ENCODE measurements around the gene MRPL28.
A peak's percentile ranks its signal among the peaks of the same experiment; 100 is the strongest.
"Not testable (repeated sequence)": the region's sequence is repeated elsewhere in the genome, so short reads cannot be mapped to it uniquely, and the experiment has no call there.

MRPL28 gene

DNA sequence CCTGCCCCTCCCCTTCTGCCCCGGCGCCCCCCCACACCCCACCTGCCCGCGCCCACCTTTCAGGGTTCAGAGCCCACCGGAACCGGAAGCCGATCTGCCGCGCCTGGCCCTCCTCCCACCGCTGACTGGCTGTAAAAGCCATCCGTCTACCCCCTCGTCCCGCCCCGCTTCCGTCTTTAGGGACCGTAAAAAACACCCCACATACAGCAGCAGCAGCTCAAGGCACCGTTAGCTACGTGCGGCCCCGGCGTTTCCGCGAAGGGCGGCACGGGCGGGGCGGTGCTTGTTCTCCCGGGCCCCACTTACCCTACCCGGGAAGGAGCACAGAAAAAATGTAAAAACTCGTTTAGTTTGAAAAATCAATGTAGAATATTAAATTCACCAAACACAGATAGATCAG is at the start of gene MRPL28:
MRPL28 (minus strand) TSS at position 96 of the 400 bp plus-strand sequence. CDS start 320 bp downstream, outside the sequence.
- peak; percentile 95 for DNase-seq

DNA sequence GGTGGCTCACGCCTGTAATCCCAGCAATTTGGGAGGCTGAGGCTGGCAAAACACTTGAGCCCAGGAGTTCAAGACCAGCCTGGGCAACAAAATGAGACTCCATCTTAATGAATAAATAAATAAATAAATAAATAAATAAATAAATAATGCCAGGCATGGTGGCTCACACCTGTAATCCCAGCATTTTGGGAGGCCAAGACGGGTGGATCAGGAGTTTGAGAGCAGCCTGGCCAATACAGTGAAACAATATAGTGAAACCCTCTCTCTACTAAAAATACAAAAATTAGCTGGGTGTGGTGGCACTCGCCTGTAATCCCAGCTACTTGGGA is 44.8 kb upstream of the MRPL28 start:
- not testable (repeated sequence) for DNase-seq

DNA sequence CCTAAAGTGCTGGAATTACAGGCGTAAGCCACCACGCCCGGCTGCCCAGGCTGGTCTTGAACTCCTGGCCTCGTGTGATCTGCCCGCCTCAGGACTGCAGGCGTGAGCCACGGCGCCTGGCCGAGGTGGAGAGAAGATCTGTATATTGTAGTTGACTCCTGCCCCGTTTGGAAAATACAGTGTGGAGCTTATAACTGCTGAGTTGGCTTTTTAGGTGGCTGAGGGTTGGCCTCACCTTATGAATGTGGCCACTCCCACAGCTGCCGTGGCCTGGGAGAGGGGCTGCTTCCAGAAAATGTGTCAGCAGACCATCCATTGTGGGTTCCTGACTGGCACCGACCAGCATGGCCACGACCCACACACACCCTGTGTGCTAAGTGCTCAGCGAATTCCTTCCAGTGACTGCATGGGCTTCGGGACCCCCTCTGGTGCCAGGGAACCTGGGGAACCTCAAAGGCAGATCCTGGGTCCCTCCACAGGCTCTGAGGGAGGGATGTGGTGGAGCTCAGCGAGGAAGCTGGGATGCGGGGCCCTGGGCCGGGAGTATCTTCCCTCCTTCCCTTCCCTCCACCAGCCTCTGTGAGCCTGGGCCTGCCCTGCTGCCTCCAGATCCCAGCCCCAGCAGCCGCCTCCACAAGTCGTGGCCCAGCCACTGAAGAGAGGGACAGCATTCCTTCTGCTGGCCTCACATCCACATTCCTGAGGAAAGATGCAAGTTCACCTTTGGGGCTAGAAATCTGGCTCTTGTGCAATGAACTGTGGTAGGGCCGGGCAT is 44.2 kb upstream of the MRPL28 start:
- no peak for DNase-seq

DNA sequence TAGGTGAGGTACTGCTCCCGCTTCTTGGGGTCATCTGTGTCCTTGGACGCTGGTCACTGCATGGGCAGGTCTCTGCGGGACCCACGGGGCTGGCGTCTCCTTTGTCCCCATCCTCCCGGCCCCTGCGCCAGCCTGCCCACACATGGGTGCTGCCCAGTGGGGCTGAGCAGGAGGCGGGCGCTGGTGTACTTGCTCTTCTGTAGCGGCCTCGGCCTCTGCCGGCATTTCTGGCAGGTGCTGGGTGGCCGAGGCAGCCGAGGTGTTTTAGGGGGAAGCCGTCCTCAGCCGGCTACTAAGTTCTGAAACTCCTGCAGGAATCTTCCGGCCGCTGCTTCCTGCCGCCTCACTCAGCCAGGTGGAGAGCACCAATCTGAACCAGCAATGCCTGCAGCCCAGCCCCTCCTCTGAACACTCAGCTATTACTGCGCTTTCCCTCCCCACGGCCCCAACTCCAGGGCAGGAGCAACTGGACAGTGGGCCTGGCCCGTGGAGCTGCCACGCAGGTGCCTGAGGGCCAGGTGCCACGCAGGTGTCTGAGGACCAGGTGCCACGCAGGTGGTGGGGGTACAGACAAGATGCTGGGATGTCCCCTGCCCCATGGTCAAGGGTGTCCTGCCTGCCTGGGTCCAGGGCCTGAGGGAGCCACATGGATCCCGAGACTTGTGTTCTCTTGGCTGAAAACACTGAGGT is 41.4 kb upstream of the MRPL28 start:
- no peak for DNase-seq

DNA sequence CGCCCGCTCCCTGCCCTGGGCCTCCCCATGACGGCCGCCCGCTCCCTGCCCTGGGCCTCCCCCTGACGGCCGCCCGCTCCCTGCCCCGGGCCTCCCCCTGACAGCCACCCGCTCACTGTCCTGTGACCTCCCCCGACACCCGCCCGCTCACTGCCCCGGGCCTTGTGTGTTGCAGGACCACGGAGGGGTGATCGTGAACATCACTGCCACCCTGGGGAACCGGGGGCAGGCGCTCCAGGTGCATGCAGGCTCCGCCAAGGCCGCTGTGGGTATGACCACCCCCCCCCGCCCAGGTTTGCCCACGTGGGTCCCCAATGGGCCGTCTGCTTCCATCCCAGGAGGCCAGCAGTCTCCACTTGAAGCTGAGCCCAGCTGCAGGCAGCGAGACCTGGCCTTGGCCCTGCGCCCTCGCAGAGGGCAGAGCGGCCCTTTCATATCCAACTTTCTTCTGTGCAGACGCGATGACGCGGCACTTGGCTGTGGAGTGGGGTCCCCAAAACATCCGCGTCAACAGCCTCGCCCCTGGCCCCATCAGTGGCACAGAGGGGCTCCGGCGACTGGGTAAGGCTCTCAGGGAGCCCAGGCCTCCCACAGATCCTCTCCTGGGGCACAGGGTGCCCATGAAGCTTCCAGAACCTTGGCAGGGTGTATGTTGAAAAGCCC is 40.3 kb upstream of the MRPL28 start:
- DNase-seq = no peak

DNA sequence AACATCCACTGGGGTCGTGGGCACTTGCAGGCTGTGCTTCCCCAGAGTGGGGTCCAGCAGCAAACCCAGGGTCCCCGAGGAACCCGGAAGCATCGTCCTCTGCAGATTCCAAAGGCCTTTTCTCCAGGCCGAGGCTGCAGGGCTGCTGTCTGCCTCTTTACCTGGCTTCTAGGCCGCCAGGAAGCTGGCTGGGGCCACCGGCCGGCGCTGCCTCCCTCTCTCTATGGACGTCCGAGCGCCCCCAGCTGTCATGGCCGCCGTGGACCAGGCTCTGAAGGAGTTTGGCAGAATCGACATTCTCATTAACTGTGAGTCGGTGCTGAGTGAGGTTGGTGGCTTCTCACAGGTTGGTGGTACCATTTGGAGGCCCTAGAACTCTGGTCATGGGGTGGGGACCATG is 36.9 kb upstream of the MRPL28 start:
- no peak for DNase-seq

DNA sequence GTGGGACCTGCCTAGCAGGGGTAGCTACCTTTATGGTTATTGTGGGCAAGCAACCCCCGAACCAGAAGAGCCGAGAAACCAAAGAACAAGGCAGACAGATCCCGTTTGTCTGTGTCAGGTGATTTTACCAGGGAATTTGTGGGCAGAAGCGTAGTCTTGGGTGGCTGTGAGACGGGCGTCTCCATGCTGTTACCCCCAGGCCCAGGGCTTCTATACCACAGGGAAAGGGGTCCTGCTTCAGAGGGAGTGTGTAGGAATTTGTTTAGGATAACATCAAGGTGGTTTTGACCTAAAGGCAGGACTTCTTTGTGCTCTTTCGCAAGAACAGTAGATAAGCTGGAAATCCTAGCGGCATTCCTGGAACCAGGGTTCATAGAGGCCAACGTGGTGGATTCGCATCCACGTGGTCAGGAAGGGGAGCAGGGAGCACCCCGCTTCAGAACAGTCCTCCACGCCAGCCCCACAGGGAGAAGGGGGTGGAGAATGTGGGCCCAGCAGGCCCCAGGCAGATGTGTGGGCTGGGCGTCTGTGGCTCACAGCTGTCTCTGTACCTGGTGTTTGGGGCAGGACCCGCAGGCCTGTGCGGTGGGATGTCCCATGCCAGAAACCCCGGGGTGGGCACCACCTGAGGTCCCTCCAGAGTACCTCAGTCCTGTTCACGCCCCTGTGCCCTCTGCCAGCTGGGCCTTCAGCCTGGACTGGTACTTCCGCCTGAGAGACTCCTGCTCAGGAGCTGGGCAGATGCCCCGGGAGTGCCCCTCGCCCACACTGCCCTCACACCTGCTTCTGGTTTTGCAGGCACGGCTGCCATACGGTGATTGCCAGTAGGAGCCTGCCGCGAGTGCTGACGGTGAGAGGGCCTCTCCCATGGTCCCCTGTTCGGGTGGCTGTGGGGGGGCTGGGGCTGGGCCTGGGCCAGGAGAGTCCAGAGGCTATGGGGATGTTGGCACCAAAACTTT is 35.5 kb upstream of the MRPL28 start:
- no peak for DNase-seq

DNA sequence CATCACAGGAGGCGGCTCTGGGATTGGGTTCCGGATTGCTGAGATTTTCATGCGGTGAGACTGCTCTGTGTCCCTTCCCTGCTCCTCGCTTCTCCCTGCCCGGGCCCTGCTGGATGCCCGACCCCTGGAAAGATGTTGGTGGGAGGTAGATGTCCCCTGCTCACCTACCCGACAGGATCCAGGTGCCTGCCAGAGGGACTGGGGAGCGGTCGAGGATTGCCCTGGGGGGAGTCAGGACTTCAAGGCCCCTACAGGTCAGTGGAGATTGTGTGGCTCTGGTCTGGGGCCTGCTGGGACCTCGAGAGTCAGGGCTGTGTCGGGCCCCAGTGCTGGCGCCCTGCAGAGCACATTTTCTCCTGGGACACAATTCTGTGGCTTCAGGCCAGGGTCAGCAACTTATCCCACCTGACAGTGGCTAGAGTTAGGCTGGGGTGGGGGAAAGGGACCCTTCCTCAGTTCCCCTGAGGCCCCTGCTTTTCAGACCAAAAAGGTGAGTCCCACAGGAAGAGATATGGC is 34.7 kb upstream of the MRPL28 start:
- no peak for DNase-seq

DNA sequence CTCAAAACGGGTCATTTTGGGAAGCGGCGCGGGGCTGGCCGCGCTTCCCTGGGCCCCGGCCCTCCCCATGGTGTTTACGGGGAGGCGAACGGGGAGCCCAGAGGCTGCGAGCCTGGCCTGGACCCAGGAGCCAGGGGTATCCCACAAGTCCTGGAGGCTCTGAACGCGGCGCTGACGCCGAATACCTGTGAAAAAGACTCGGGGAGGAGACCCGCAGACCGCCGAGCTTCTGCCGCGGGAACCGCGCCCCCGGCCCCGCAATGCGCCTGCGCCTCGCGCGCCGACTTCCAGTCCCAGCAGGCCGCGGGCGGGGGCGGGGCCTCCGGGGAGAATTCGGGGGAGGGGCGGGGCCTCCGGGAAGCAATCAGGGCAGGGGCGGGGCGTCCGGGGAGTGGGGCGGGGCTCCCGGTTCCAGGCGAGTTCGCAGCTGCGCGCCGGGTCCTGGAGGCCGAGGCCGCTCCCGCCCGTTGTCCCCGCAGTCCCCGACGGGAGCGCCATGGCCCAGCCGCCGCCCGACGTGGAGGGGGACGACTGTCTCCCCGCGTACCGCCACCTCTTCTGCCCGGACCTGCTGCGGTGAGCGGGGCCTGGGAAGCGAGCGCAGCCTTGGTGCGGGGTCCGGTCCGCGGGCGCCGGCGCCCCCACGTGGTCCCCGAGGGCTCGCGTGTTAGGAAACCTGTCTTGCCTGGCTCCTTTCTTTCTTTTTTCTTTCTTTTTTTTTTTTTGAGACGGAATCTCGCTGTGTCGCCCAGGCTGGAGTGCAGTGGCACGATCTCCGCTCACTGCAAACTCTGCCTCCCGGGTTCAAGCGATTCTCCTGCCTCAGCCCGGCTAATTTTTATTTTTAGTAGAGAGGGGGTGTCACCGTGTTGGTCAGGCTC is 31.4 kb upstream of the MRPL28 start, which contains the start of gene DECR2:
DECR2 (plus strand) TSS at position 418 of the 881 bp plus-strand sequence; CDS start at position 497, 79 bp downstream.
- peak; percentile 96 for DNase-seq

DNA sequence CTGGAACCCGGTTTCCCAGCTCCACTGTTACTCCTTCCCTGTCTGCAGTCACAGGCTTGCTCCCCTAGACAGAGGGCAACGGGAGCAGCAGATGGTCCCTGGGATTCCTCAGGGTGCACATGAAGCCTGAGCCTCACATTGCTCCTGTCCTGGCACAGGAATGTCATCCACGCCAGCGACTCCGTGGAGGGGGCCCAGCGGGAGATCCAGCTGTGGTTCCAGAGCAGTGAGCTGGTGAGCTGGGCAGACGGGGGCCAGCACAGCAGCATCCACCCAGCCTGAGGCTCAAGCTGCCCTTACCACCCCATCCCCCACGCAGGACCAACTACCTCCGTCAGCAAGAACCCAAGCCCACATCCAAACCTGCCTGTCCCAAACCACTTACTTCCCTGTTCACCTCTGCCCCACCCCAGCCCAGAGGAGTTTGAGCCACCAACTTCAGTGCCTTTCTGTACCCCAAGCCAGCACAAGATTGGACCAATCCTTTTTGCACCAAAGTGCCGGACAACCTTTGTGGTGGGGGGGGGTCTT is 29.8 kb upstream of the MRPL28 start:
- DNase-seq = no peak

DNA sequence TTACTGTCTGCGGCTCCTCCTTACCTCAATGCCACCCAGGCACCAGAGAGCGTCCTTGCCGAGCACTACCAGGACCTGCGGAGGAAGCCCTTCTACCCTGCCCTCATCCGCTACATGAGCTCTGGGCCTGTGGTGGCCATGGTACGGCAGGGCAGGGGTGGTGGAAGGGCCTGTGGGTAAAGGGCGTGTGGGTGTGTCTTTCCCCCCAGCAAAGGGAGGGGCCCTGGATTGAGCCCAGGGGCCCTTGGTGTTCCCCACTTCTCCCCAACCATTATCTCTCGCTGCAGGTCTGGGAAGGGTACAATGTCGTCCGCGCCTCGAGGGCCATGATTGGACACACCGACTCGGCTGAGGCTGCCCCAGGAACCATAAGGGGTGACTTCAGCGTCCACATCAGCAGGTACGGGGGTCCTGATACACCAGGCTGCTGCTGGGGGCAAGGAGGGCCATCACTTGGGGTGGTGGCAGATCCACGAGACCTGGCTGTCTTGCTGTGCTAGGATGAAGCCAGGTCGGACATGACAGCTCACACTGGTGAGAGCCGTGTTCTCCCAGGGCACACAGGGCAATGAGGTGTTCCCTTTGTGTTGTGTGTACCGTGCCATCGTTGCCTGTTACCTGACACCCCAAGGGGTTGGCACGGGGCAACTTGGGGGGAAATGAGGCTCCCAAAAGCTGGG is 29.1 kb upstream of the MRPL28 start:
- DNase-seq = no peak

DNA sequence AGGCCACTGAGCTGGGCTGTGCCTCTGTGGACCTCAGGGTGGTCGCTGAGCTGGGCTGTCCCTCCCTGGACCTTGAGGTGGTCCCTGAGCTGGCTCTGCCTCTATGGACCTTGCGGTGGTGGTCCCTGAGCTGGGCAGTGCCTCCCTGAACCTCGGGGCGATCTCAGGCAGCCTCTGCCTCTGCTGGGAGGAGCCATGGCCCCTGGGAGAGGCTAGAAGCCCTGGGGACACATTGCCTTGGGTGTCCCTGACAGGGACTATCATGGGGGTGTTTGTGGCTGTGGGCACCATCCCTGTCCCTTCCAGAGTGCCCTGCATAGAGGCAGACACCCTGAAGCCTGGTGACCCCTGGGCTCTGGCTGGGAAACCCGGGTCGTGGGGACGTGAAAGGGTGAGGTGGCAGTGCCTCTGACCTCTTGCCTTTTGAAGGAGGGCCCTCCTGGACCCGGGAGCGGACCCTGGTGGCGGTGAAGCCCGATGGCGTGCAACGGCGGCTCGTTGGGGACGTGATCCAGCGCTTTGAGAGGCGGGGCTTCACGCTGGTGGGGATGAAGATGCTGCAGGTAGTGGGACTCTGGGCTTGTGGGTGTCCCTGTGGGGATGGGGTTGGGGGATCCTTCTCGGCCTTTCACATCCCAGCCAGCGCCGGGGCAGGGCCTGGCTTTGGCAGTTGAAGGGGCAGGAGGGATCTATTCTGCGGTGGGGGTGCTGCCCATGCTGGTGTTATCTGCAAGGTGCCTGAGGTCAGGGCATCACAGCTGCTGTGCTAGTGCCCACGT is 28.4 kb upstream of the MRPL28 start:
- no peak for DNase-seq

DNA sequence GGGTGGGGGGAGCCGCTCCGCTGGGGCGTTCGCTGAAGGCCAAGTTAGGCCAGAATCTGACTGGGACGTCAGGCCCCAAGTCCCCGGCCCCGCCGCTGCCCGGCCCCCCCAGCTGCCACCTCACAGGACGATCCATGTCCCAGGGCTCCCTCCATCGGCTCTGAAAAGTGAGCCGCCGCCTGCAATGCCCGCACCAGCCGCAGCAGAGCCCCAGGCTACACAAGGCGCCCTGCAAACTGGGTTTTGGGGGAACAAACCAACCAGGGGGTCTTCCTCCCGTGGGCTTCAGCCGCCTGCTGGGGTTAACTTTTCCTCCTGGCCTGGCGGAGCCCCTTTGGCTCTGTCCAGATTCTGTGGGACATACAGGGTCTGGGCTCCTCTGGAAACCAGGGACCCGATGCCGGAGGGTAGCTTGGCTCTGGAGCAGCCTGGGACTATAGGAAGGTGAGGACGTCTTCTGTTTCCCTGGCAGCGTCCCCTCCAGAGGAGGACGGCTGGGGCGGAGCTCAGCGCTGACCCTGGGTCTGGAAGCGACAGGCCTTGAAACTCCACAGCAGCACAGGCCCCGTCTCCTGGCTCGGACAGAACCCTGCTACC is 27.5 kb upstream of the MRPL28 start:
- DNase-seq = peak; percentile 19

DNA sequence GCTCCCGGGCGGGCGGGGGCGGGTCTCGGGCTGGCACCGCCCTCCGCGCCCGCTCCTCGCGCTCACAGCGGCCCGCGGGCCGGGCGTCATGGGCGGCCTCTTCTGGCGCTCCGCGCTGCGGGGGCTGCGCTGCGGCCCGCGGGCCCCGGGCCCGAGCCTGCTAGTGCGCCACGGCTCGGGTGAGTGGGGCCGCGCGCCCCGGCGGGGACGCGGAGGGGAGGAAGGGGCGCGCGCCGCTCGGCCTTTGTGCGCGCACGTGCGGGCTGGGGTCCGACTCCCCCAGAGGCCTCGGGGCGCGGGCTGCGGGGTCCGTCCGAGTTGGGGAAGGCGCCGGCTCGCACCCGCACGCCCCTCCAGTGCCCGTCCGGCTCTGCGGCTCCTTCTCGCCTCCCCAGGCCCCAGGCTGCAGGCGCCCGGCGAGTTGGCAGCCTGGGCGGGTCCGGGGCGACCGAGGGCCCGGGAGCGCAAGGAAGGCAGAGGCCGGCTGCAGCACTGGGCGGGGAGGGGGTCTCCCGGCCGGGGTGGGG is 26.9 kb upstream of the MRPL28 start, which contains the start of gene NME4:
NME4 (plus strand) TSS at position 65 of the 527 bp plus-strand sequence; CDS start at position 89, 24 bp downstream.
- DNase-seq = no peak

DNA sequence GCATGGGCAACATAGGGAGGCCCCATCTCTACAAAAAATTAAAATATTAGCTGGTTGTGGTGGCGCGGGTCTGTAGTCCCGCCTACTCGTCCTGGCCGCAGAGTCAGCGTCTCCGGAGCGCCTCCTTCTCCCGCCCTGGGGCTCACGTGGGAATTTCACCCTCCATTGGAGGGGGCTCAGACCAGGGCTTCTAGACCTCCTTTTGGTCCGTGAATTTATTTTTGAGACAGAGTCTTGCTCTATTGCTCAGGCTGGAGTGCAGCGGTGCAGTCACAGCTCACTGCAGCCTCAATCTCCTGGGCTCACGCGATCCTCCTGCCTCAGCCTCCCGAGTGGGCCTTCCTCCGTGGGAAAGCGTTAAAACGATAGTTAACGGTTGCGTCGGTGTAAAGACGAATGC is 26.3 kb upstream of the MRPL28 start:
- no peak for DNase-seq

DNA sequence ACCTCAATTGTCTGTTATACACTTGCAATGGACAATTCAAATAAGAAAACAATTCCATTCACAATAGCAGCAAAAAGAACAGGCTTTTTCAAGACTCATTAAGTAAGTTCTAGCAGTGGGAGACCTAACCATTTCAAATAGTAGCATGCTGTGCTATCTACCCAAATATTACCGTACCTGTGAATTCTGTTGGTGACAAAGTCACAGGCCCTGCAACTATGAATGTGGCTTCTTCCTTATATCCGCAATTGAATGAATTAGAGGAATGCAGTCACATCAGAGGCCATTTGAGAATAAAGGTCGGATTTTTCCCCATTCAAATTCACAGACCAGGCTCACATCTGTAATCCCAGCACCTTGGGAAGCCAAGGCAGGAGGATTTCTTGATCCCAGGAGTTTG is 25.9 kb upstream of the MRPL28 start:
- DNase-seq = no peak

DNA sequence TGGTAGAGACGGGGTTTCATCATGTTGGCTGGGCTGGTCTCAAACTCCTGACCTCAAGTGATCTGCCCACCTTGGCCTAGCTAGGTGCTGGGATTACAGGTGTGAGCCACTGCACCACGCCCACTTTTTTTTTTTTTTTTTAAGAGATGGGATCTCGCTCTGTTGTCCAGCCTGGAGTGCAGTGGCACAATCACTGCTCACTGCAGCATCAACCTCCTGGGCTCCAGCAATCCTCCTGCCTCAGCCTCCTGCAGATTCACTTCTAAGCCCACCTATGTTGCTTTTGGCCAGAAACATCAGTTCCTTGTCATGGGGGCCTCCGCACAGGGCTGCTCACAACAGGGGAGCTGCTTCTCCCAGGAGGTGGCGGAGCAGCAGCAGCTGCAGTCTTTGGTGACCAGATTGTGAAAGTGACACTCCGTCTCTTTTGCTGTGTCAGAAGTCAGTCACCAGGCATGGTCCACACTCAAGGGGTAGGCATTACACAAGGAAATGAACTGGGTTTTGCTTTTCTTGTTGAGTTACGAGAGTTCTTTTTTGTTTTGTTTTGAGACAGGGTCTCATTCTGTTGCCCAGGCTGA is 22.2 kb upstream of the MRPL28 start:
- DNase-seq = no peak

DNA sequence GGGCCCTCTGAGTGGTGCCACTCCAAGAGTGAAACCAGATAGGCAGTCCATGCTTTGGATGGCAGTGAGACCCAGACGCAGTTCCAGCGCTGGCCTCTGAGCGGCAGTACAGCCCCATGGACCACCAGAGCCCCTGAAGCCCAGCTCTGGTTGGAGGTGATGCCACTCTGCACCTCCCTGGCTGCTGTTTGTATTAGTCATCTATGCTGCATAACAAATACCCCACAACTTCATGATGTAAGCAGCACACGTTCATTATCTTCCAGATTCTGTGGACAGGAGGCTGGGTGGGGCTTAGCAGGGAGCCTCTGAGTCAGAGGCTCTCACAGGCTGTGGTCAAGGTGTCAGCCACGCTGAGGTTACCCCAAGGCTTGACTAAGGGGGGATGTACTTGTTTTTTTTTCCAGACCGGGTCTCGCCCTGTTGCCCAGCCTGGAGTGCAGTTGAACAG is 21.6 kb upstream of the MRPL28 start:
- DNase-seq = peak; percentile 79
